Activated naive CD8-positive, alpha-beta T cell treated with anti-CD3 and anti-CD28 coated beads, Interleukin-2, amount 10 ng/mL, durations not matched to agents 7 days and 5 days (primary cell): ENCODE results near the gene MICU1. TPM values are rescaled to one million over a fixed set of nuclear protein-coding genes. Genes with fewer than 3 reads are reported as not detected.
"Not testable (repeated sequence)": the region's sequence is repeated elsewhere in the genome, so short reads cannot be mapped to it uniquely, and the experiment has no call there.

Source experiments
- ATAC-seq: fragments of 150-1000 bp; cut with Tn5 transposase; one replicate; pipeline ENCODE4 v1.10.0; 2021; ENCODE audit warnings: low read depth, moderate library complexity
- POLR2A ChIA-PET: fragments of 350-600 bp; sonication (Branson Sonifier 250); formaldehyde crosslinking; loops from one replicate; lab custom pipeline; 2021; ENCODE audit warnings: antibody characterized with exemption; lab: Charles Lee
- DNase-seq: peaks from one replicate; pipeline ENCODE4 v3.0.0; 2021
- H3K27ac Mint-ChIP-seq: one replicate; pipeline ENCODE4 v1.8.0; 2022; ENCODE audit warnings: mild to moderate bottlenecking, mixed read lengths
- H3K27me3 Mint-ChIP-seq: one replicate; pipeline ENCODE4 v1.8.0; 2022; ENCODE audit warnings: mild to moderate bottlenecking, moderate library complexity, mixed read lengths
- H3K36me3 Mint-ChIP-seq: one replicate; pipeline ENCODE4 v1.8.0; 2021; ENCODE audit warnings: mild to moderate bottlenecking, mixed read lengths
- H3K4me1 Mint-ChIP-seq: one replicate; pipeline ENCODE4 v1.8.0; 2021; ENCODE audit warnings: mixed read lengths
- H3K4me3 Mint-ChIP-seq: one replicate; pipeline ENCODE4 v1.8.0; 2022; ENCODE audit warnings: mild to moderate bottlenecking, moderate library complexity, mixed read lengths
- H3K9me3 Mint-ChIP-seq: one replicate; pipeline ENCODE4 v1.8.0; 2021; ENCODE audit warnings: mixed read lengths
- total RNA-seq, 2 experiments: library from RNA; stranded (reverse); gene quantifications; one replicate each; pipeline ENCODE4 v1.2.3, GENCODE V29; 2021

Gene MICU1
- total RNA-seq, 2 experiments from 2014 or later: 24.6 to 30.0 TPM

- DNase-seq: no peak
- Mint-ChIP-seq H3K9me3 (no peaks in the 10 kb centered on the region), H3K27me3 (no peaks in the 10 kb centered on the region), H3K4me1 (peaks cover 1% of the 10 kb centered on the region), H3K27ac (no peak overlapping the region), H3K36me3 (peaks cover 2% of the 10 kb centered on the region), H3K4me3 (no peak overlapping the region)
- POLR2A ChIA-PET: no interaction called here
- ATAC-seq: no peak
Measured at GRCh38 chr10:72392571-72392970, 233.3 kb downstream of the MICU1 start.

GRCh38 chr10:72390764-72391163, 235.1 kb downstream of the MICU1 start:
- no peak for ATAC-seq
- no peaks in the 10 kb centered on the region for H3K4me1 Mint-ChIP-seq

DNA sequence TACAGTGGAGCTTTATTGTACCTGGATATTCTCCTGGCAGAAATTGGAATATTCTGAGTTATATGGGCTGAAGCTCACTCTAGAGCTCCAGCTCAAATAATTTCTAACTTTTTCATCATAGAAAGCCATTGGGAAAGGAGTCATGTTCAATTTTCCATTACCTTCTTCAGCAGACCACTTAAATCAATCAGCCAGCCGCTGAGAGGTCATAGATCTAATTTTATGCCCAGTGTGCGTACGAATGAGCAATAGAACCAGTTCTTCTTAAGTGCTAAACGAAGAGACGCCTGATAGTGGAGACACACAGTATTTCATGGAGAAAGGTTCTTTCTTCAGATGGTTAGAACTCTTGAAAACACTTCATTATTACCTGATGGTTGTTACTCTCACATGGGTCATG, 236.2 kb downstream of the MICU1 start:
- H3K4me1 Mint-ChIP-seq: no peaks in the 10 kb centered on the region
- H3K4me3 Mint-ChIP-seq: no peak overlapping the region
- H3K36me3 Mint-ChIP-seq: peaks cover 2% of the 10 kb centered on the region
- DNase-seq (no peak), ATAC-seq (no peak)
- POLR2A ChIA-PET: no interaction called here
- no peaks in the 10 kb centered on the region for H3K9me3 Mint-ChIP-seq
- H3K27me3 Mint-ChIP-seq: no peaks in the 10 kb centered on the region
- no peak overlapping the region for H3K27ac Mint-ChIP-seq

More at GRCh38 chr10:72390764-72391163, 235.1 kb downstream of the MICU1 start:
- DNase-seq: no peak
- POLR2A ChIA-PET: no interaction called here
- no peaks in the 10 kb centered on the region for H3K9me3 Mint-ChIP-seq
- no peaks in the 10 kb centered on the region for H3K27me3 Mint-ChIP-seq
- no peak overlapping the region for H3K27ac Mint-ChIP-seq
- H3K4me3 Mint-ChIP-seq: no peak overlapping the region
- H3K36me3 Mint-ChIP-seq: peaks cover 2% of the 10 kb centered on the region

GRCh38 chr10:72389014-72389413, 236.9 kb downstream of the MICU1 start:
- POLR2A ChIA-PET: no interaction called here

DNA sequence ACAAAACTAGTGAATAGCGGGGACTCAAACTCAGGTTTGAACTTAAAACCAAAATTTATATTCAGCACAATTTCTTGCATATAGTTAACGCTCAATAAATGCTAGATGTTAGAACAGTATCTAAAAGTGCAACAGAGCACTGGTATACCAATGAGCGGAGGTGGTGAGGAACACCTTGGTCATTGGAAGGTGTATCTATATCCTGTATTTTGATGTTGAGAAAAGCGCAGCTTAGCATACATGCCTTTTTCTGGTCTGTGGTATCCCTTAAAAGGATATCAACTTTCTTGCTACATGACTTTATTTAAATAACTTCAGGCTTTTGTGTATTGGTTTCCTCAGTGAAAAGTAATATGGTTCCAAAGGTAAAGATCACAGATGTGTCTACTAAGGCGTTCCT, 237.8 kb downstream of the MICU1 start:
- no peak for DNase-seq
- no peak overlapping the region for H3K27ac Mint-ChIP-seq
- peak; percentile 42 for ATAC-seq
- H3K27me3 Mint-ChIP-seq: no peaks in the 10 kb centered on the region
- H3K36me3 Mint-ChIP-seq: no peaks in the 10 kb centered on the region
- H3K9me3 Mint-ChIP-seq: no peaks in the 10 kb centered on the region
- no peak overlapping the region for H3K4me3 Mint-ChIP-seq
- POLR2A ChIA-PET: no interaction called here
- no peaks in the 10 kb centered on the region for H3K4me1 Mint-ChIP-seq

More at GRCh38 chr10:72389014-72389413, 236.9 kb downstream of the MICU1 start:
- ATAC-seq (no peak), DNase-seq (no peak)
- H3K36me3 Mint-ChIP-seq: peaks cover 2% of the 10 kb centered on the region
- H3K27ac Mint-ChIP-seq: no peak overlapping the region
- no peaks in the 10 kb centered on the region for H3K27me3 Mint-ChIP-seq
- no peak overlapping the region for H3K4me3 Mint-ChIP-seq
- H3K9me3 Mint-ChIP-seq: no peaks in the 10 kb centered on the region
- no peaks in the 10 kb centered on the region for H3K4me1 Mint-ChIP-seq

GRCh38 chr10:72386916-72387586, 238.8 kb downstream of the MICU1 start:
- Mint-ChIP-seq H3K27me3 (no peaks in the 10 kb centered on the region), H3K4me3 (no peak overlapping the region), H3K36me3 (no peaks in the 10 kb centered on the region), H3K4me1 (no peaks in the 10 kb centered on the region), H3K27ac (no peak overlapping the region), H3K9me3 (no peaks in the 10 kb centered on the region)
- POLR2A ChIA-PET: no interaction called here
- DNase-seq (no peak), ATAC-seq (no peak)

GRCh38 chr10:72385724-72386123, 240.2 kb downstream of the MICU1 start:
- DNase-seq: no peak
- POLR2A ChIA-PET: interaction anchor here (0.6 kb wide), 1 partner anchor 508 kb away, joined by 3 read pairs; no protein-coding TSS in a partner anchor
- no peaks in the 10 kb centered on the region for H3K27me3 Mint-ChIP-seq
- no peaks in the 10 kb centered on the region for H3K36me3 Mint-ChIP-seq
- H3K4me1 Mint-ChIP-seq: no peaks in the 10 kb centered on the region
- no peaks in the 10 kb centered on the region for H3K9me3 Mint-ChIP-seq
- H3K4me3 Mint-ChIP-seq: no peak overlapping the region
- no peak overlapping the region for H3K27ac Mint-ChIP-seq
- no peak for ATAC-seq

GRCh38 chr10:72384982-72385381, 240.9 kb downstream of the MICU1 start:
- H3K4me3 Mint-ChIP-seq, H3K27me3 Mint-ChIP-seq, DNase-seq, H3K4me1 Mint-ChIP-seq, H3K27ac Mint-ChIP-seq, POLR2A ChIA-PET, ATAC-seq, H3K36me3 Mint-ChIP-seq, H3K9me3 Mint-ChIP-seq: not testable (repeated sequence)

DNA sequence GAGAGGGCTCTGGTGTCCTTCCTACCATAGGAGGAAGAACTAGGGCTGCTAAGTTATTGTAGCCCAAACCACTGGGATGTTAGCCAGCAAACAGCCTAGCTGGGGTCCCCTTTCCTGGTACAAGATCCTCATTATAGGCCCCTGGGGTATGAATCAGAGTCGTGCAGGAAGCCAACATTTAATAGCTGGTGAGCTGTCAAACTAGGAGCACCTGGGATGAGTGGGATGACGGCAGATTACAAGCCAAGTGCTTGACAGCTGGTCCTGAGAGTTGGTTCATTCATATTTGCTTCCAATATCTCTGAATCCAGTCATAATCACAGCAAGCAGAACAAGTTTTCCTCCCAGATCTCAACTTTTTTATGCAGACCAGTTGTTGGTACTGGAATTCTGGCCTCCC, 246.1 kb downstream of the MICU1 start:
- ATAC-seq: no peak
- no peaks in the 10 kb centered on the region for H3K9me3 Mint-ChIP-seq
- H3K4me1 Mint-ChIP-seq: peaks cover 12% of the 10 kb centered on the region
- POLR2A ChIA-PET: no interaction called here
- H3K36me3 Mint-ChIP-seq: no peaks in the 10 kb centered on the region
- no peak overlapping the region for H3K27ac Mint-ChIP-seq
- no peak overlapping the region for H3K4me3 Mint-ChIP-seq
- no peaks in the 10 kb centered on the region for H3K27me3 Mint-ChIP-seq
- no peak for DNase-seq

DNA sequence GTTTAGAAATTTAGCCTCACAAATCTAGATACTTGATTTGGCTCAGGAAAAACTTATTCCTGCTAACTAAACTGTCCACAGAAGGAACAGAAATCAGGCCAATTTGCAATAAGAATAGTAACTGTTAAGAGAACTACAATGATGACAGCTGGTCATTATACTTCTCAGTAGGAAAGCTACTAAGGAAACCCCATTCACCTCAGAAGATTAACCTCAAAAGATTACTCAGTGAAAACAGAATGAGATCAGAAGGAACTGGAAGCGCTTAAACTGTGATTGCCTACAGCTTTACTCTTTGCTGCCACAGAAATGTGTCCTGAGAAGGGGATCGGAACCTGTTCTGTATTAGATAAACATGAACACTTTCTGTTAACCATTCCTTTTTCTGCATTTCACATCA, 246.8 kb downstream of the MICU1 start:
- Mint-ChIP-seq H3K4me1 (peaks cover 12% of the 10 kb centered on the region), H3K9me3 (no peaks in the 10 kb centered on the region), H3K27ac (no peak overlapping the region), H3K36me3 (no peaks in the 10 kb centered on the region), H3K27me3 (no peaks in the 10 kb centered on the region), H3K4me3 (no peak overlapping the region)
- peak; percentile 63 for ATAC-seq
- POLR2A ChIA-PET: interaction anchor here (0.9 kb wide), 1 partner anchor 789 kb away, joined by 5 read pairs; no protein-coding TSS in a partner anchor
- DNase-seq: no peak

DNA sequence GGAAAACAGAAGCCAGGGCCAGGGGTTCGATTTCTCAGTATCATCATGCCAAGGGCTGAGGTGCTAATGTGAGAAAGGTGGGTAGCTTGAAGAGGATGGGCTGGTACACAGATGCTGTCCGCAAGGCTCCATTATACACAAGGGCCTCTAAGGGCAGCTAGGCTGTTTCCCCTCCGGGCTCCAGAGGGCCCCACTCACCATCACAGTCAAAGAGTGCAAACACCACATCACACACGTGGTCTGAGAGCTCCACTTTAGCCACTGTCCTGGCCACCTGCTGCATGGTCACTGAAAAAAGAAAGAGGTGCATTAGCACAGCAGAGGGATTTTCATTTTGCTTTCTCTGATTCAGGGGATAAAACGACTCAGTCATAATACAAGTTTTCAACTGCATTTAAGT, 250.3 kb downstream of the MICU1 start:
- POLR2A ChIA-PET: no interaction called here
- no peak overlapping the region for H3K27ac Mint-ChIP-seq

GRCh38 chr10:72375173-72375572, 250.7 kb downstream of the MICU1 start:
- ATAC-seq (no peak), DNase-seq (no peak)
- H3K4me1 Mint-ChIP-seq: peaks cover 18% of the 10 kb centered on the region
- no peaks in the 10 kb centered on the region for H3K36me3 Mint-ChIP-seq
- no peaks in the 10 kb centered on the region for H3K9me3 Mint-ChIP-seq
- no peaks in the 10 kb centered on the region for H3K27me3 Mint-ChIP-seq
- no peak overlapping the region for H3K4me3 Mint-ChIP-seq
- no peak overlapping the region for H3K27ac Mint-ChIP-seq
- POLR2A ChIA-PET: interaction anchor here (0.7 kb wide), 1 partner anchor 203 kb away, joined by 6 read pairs; no protein-coding TSS in a partner anchor

More for the DNA sequence above, 250.3 kb downstream of the MICU1 start:
- DNase-seq: no peak
- H3K9me3 Mint-ChIP-seq: no peaks in the 10 kb centered on the region
- no peak for ATAC-seq
- peaks cover 14% of the 10 kb centered on the region for H3K4me1 Mint-ChIP-seq
- H3K36me3 Mint-ChIP-seq: no peaks in the 10 kb centered on the region
- H3K4me3 Mint-ChIP-seq: no peak overlapping the region
- no peaks in the 10 kb centered on the region for H3K27me3 Mint-ChIP-seq

- DNase-seq: no peak
- H3K9me3 Mint-ChIP-seq: no peaks in the 10 kb centered on the region
- H3K36me3 Mint-ChIP-seq: peaks cover 1% of the 10 kb centered on the region
- ATAC-seq: peak; percentile 80
- POLR2A ChIA-PET: interaction anchor here (0.5 kb wide), 1 partner anchor 153 kb away, joined by 4 read pairs; no protein-coding TSS in a partner anchor
- peak overlapping the region; percentile 30 for H3K27ac Mint-ChIP-seq
- H3K4me3 Mint-ChIP-seq: no peak overlapping the region
- no peaks in the 10 kb centered on the region for H3K27me3 Mint-ChIP-seq
- H3K4me1 Mint-ChIP-seq: peaks cover 19% of the 10 kb centered on the region
Measured at GRCh38 chr10:72370201-72370722, 255.6 kb downstream of the MICU1 start.

GRCh38 chr10:72367301-72367960, 258.4 kb downstream of the MICU1 start:
- H3K27me3 Mint-ChIP-seq: no peaks in the 10 kb centered on the region
- H3K4me3 Mint-ChIP-seq: no peak overlapping the region
- H3K9me3 Mint-ChIP-seq: no peaks in the 10 kb centered on the region
- peaks cover 1% of the 10 kb centered on the region for H3K36me3 Mint-ChIP-seq
- H3K4me1 Mint-ChIP-seq: peaks cover 34% of the 10 kb centered on the region
- no peak overlapping the region for H3K27ac Mint-ChIP-seq
- no peak for ATAC-seq
- DNase-seq: no peak
- POLR2A ChIA-PET: no interaction called here
